Measurements from ENCODE around the gene SOX6. TPM values are rescaled to one million over a fixed set of nuclear protein-coding genes. Genes with fewer than 3 reads are reported as not detected.

SOX6 gene
- total RNA-seq, 1 donor from 2014 or later: 7.6 TPM

- Histone ChIP-seq H2AFZ (replicated peaks) (no peak overlapping the region), H4K20me1 (ENCODE audit: low read depth) (no peaks in the 10 kb centered on the region), H3K27me3 (no peaks in the 10 kb centered on the region), H3F3A (ENCODE audit: low read depth) (no peaks in the 10 kb centered on the region), H3K4me3 (no peak overlapping the region), H3K79me2 (ENCODE audit: low read depth) (no peaks in the 10 kb centered on the region), H3K27ac (no peak overlapping the region), H3K4me1 (no peaks in the 10 kb centered on the region), H3K9ac (no peak overlapping the region), H3K4me2 (no peak overlapping the region), H3K9me3 (ENCODE audit: low read depth) (no peaks in the 10 kb centered on the region), H3K36me3 (no peaks in the 10 kb centered on the region)
- no peak for DNase-seq (ENCODE audit: low spot score)
- H3K27ac Mint-ChIP-seq: no peak overlapping the region
- no peaks in the 10 kb centered on the region for H3K9me3 Mint-ChIP-seq
- peaks cover 4% of the 10 kb centered on the region for H3K36me3 Mint-ChIP-seq
- no peaks in the 10 kb centered on the region for H3K27me3 Mint-ChIP-seq (ENCODE audit: insufficient read depth, low read depth)
- TF ChIP-seq EZH2phosphoT487 (IDR thresholded peaks at IDR 0.05): no peak
- no peak for TF ChIP-seq EZH2 (IDR thresholded peaks at IDR 0.05)
- no peak for TF ChIP-seq CTCF (IDR thresholded peaks at IDR 0.05)
- H3K4me1 Mint-ChIP-seq: no peaks in the 10 kb centered on the region
- H3K4me3 Mint-ChIP-seq: no peak overlapping the region
These were observed 379.8 kb downstream of the SOX6 start for GRCh38 chr11:15976433-15977045.

DNA sequence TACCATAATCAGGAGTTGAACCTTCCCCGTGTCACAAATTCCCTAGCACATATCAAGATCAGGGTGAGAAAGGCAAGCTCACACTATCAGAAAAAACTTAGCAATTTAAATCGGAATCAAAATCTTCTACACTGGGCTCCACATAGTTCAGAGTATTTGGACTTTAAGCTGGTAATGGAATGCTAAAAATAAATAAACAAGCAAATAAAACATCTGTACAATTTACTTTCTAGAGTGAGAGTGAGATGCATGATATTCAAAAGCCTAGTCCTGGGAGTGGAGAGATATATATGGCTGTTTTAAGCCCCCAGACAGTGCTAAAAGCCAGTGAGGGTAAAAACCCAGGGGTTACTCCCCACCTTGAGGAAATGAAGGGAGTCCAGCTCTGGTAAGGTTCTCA is 380.6 kb downstream of the SOX6 start:
- Mint-ChIP-seq H3K4me3 (no peak overlapping the region), H3K27ac (no peak overlapping the region), H3K9me3 (no peaks in the 10 kb centered on the region), H3K36me3 (peaks cover 5% of the 10 kb centered on the region), H3K27me3 (ENCODE audit: insufficient read depth, low read depth) (no peaks in the 10 kb centered on the region), H3K4me1 (no peaks in the 10 kb centered on the region)
- Histone ChIP-seq H3K36me3 (no peaks in the 10 kb centered on the region), H3K9me3 (ENCODE audit: low read depth) (no peaks in the 10 kb centered on the region), H3K27me3 (no peaks in the 10 kb centered on the region), H3K79me2 (ENCODE audit: low read depth) (no peaks in the 10 kb centered on the region), H4K20me1 (ENCODE audit: low read depth) (no peaks in the 10 kb centered on the region), H3K4me1 (no peaks in the 10 kb centered on the region), H3K9ac (no peak overlapping the region), H2AFZ (replicated peaks) (no peak overlapping the region), H3K4me2 (no peak overlapping the region), H3K27ac (no peak overlapping the region), H3K4me3 (no peak overlapping the region), H3F3A (ENCODE audit: low read depth) (no peaks in the 10 kb centered on the region)
- TF ChIP-seq EZH2 (IDR thresholded peaks at IDR 0.05) (no peak), CTCF (IDR thresholded peaks at IDR 0.05) (no peak), EZH2phosphoT487 (IDR thresholded peaks at IDR 0.05) (no peak)
- no peak for DNase-seq (ENCODE audit: low spot score)

DNA sequence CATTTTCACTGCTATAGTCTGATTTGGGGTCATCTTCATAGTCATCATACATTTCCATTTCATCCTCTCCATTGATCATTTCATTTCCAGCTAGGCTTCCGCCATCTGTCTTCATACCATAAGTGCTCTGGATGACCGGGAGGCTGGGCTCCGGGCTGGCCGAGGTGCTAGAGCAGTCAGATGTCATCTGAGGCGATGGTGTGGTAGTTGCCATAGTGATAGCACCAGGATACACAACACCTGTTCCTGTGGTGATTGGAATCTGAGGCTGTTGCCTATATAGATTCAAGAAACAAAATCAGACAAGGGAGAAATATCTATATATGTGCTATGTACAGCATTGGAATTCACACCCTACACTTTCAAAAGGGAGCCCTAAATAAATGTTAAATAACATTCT is 383.5 kb downstream of the SOX6 start:
- Histone ChIP-seq H4K20me1 (ENCODE audit: low read depth) (no peaks in the 10 kb centered on the region), H3K4me2 (no peak overlapping the region), H2AFZ (replicated peaks) (no peak overlapping the region), H3K9me3 (ENCODE audit: low read depth) (no peaks in the 10 kb centered on the region), H3K36me3 (no peaks in the 10 kb centered on the region), H3K4me1 (peaks cover 12% of the 10 kb centered on the region), H3K79me2 (ENCODE audit: low read depth) (no peaks in the 10 kb centered on the region), H3K4me3 (no peak overlapping the region), H3K27me3 (no peaks in the 10 kb centered on the region), H3K9ac (no peak overlapping the region), H3K27ac (no peak overlapping the region), H3F3A (ENCODE audit: low read depth) (peaks cover 8% of the 10 kb centered on the region)
- H3K36me3 Mint-ChIP-seq: peaks cover 5% of the 10 kb centered on the region
- peaks cover 22% of the 10 kb centered on the region for H3K4me1 Mint-ChIP-seq
- no peak overlapping the region for H3K4me3 Mint-ChIP-seq
- no peaks in the 10 kb centered on the region for H3K9me3 Mint-ChIP-seq
- H3K27ac Mint-ChIP-seq: no peak overlapping the region
- DNase-seq (ENCODE audit: low spot score): no peak
- TF ChIP-seq EZH2 (IDR thresholded peaks at IDR 0.05) (no peak), EZH2phosphoT487 (IDR thresholded peaks at IDR 0.05) (no peak), CTCF (IDR thresholded peaks at IDR 0.05) (no peak)
- H3K27me3 Mint-ChIP-seq (ENCODE audit: insufficient read depth, low read depth): no peaks in the 10 kb centered on the region
